HepG2 (cell line): ENCODE results near the gene FAHD1. TPM values are rescaled to one million over a fixed set of nuclear protein-coding genes. Genes with fewer than 3 reads are reported as not detected.

Experiments used
- AHR ChIP-seq: IDR thresholded peaks from 2 replicates; pipeline ENCODE4 v1.6.1; 2018; ENCODE audit warnings: missing genetic modification reagents, missing compliant biosample characterization
- BCL6 ChIP-seq: IDR thresholded peaks from 2 replicates; pipeline ENCODE4 v1.6.1; 2016; ENCODE audit warnings: missing genetic modification reagents, missing compliant biosample characterization
- CREB1 ChIP-seq, 2 experiments: fragments of 450-650 bp in 1 of 2; IDR thresholded peaks; 2 replicates each; pipeline ENCODE4 v1.6.1; 2016 to 2017; ENCODE audit warnings: control low read depth in 1 of 2, mild to moderate bottlenecking in 1 of 2, missing compliant biosample characterization in 1 of 2, missing genetic modification characterization in 1 of 2
- EHMT2 ChIP-seq: fragments of 200-600 bp; sonication (generic); IDR thresholded peaks from 2 replicates; pipeline ENCODE4 v1.7.0; 2017; ENCODE audit warnings: antibody characterized with exemption, low read depth, low read length, borderline replicate concordance
- HOXD1 ChIP-seq: sonication (generic); formaldehyde crosslinking; IDR thresholded peaks from 2 replicates; pipeline ENCODE4 v1.5.0; 2020; ENCODE audit warnings: missing genetic modification reagents
- IRF2 ChIP-seq: IDR thresholded peaks from 2 replicates; pipeline ENCODE4 v1.6.1; 2018; ENCODE audit warnings: missing genetic modification reagents, missing compliant biosample characterization
- MXI1 ChIP-seq: IDR thresholded peaks from 3 replicates; pipeline ENCODE4 v1.6.1; 2012; ENCODE audit warnings: low read depth, low read length, inconsistent platforms, borderline replicate concordance
- NFKB2 ChIP-seq: sonication (generic); formaldehyde crosslinking; IDR thresholded peaks from 2 replicates; pipeline ENCODE4 v1.4.0; 2020; ENCODE audit warnings: missing genetic modification reagents, borderline replicate concordance
- NR2F6 ChIP-seq, 2 experiments: IDR thresholded peaks; 2 replicates each; pipeline ENCODE4 v1.6.1; 2016; ENCODE audit warnings: antibody characterized with exemption in 1 of 2, mild to moderate bottlenecking in 1 of 2
- PPARG ChIP-seq: conservative IDR thresholded peaks from 2 replicates; pipeline ENCODE4 v1.6.1; 2016; ENCODE audit warnings: missing biosample characterization, missing genetic modification reagents
- RAD21 ChIP-seq: fragments of 450-650 bp; formaldehyde crosslinking; IDR thresholded peaks from 2 replicates; pipeline ENCODE4 v1.5.0; 2020; ENCODE audit warnings: mild to moderate bottlenecking
- RCOR2 ChIP-seq: IDR thresholded peaks from 2 replicates; pipeline ENCODE4 v1.6.1; 2016; ENCODE audit warnings: missing biosample characterization, missing genetic modification reagents
- SAP130 ChIP-seq: IDR thresholded peaks from 2 replicates; pipeline ENCODE4 v1.6.1; 2016; ENCODE audit warnings: low read depth
- SIX4 ChIP-seq: sonication (generic); formaldehyde crosslinking; IDR thresholded peaks from 2 replicates; pipeline ENCODE4 v1.4.0; 2020; ENCODE audit warnings: missing genetic modification reagents
- SOX13 ChIP-seq, 3 experiments: fragments of 450-650 bp in 1 of 3; sonication (generic) in 1 of 3; formaldehyde crosslinking in 1 of 3; IDR thresholded peaks in 2 of 3; conservative IDR thresholded peaks in 1 of 3; 2 replicates each; pipeline versions ENCODE4 v1.5.0 to v1.6.1; 2016 to 2020; ENCODE audit warnings: antibody characterized with exemption in 1 of 3, mild to moderate bottlenecking in 1 of 3, missing compliant biosample characterization in 1 of 3, missing genetic modification reagents in 1 of 3, moderate library complexity in 1 of 3
- SYNCRIP ChIP-seq: fragments of 200-400 bp; formaldehyde crosslinking; IDR thresholded peaks from 2 replicates; pipeline ENCODE4 v1.6.1; 2018; ENCODE audit warnings: mild to moderate bottlenecking, low read depth, low read length; ENCODE audit not compliant: insufficient read depth
- YEATS4 ChIP-seq: sonication (generic); formaldehyde crosslinking; IDR thresholded peaks from 2 replicates; pipeline ENCODE4 v1.4.0; 2020; ENCODE audit warnings: missing genetic modification reagents, borderline replicate concordance
- ZFP90 ChIP-seq: sonication (generic); formaldehyde crosslinking; IDR thresholded peaks from 2 replicates; pipeline ENCODE4 v1.8.0; 2022; ENCODE audit warnings: missing genetic modification reagents, mild to moderate bottlenecking, inconsistent platforms, borderline replicate concordance
- ZNF337 ChIP-seq: sonication (generic); formaldehyde crosslinking; IDR thresholded peaks from 2 replicates; pipeline ENCODE4 v1.5.1; 2020; ENCODE audit warnings: missing genetic modification reagents, low read depth, mild to moderate bottlenecking, borderline replicate concordance
- ZNF501 ChIP-seq: sonication (generic); formaldehyde crosslinking; IDR thresholded peaks from 2 replicates; pipeline ENCODE4 v1.5.1; 2020; ENCODE audit warnings: mild to moderate bottlenecking, moderate library complexity, missing genetic modification reagents
- ZNF737 ChIP-seq: sonication (generic); formaldehyde crosslinking; IDR thresholded peaks from 2 replicates; pipeline ENCODE4 v1.5.0; 2020; ENCODE audit warnings: missing genetic modification reagents, mild to moderate bottlenecking, borderline replicate concordance
- ZSCAN30 ChIP-seq: sonication (generic); formaldehyde crosslinking; IDR thresholded peaks from 2 replicates; pipeline ENCODE4 v1.5.0; 2020; ENCODE audit warnings: mild to moderate bottlenecking, missing genetic modification reagents
- polyA plus RNA-seq, 8 experiments: library from polyadenylated mRNA; depleted of rRNA in 3 of 8; stranded (reverse) in 7 of 8; unstranded in 1 of 8; fragments of >200 nt; fragmentation: Illumina TruSeq in 4 of 8; extraction: Trizol in 4 of 8; gene quantifications; 2 replicates each; pipeline versions ENCODE4 v1.2.1 to v1.2.3, GENCODE V29; 2011 to 2016; ENCODE audit warnings: low read depth in 4 of 8, missing spikeins in 1 of 8, mixed read lengths in 1 of 8; ENCODE audit not compliant: insufficient read depth in 1 of 8
- total RNA-seq, 5 experiments: library from RNA; depleted of rRNA; stranded (reverse); fragments of >200 nt; fragmentation: Illumina TruSeq; extraction: Trizol; gene quantifications; 2 replicates each; pipeline ENCODE4 v1.2.3, GENCODE V29; 2016; ENCODE audit warnings: low read depth in 1 of 5
- TF ChIP-seq, protein P1 (sequence below): sonication (generic); formaldehyde crosslinking; IDR thresholded peaks from 2 replicates; pipeline ENCODE4 v1.4.0; 2020; ENCODE audit warnings: missing genetic modification reagents
- TF ChIP-seq, protein P2 (sequence below): sonication (generic); formaldehyde crosslinking; IDR thresholded peaks from 2 replicates; pipeline ENCODE4 v1.4.0; 2020; ENCODE audit warnings: missing genetic modification reagents, borderline replicate concordance
- TF ChIP-seq, protein P3 (sequence below): sonication (generic); formaldehyde crosslinking; conservative IDR thresholded peaks from 2 replicates; pipeline ENCODE4 v1.4.0; 2020; ENCODE audit warnings: missing genetic modification reagents

The FAHD1 gene
- total and polyA plus RNA-seq, 2 of the 13 experiments (the other 11 are each of a cell fraction or from before 2014, with no cell fraction given): 39.0 to 45.3 TPM

DNA sequence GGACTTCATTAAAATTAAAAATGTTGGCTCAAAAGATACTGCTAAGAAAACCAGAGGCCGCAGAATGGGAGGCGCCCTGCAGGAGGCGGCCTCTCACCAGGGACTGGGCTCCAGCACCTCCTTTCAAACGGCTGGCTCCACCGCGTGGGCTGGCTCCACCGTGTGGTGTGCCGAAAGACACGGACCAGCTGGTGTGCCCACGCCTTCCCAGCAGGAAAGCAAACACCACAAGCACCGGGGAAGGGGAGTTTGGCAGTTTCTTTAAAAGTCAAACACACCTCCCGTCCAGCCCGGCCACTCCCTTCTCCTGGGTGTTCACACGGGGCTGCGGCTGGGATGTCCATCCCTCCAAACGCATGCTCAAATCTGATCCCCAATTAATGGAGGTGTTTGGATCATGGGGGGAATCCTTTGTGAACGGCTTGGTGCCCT, 14.3 kb upstream of the FAHD1 start (continued):
- TF ChIP-seq ZNF737 (CRISPR knock-in tag) (no peak), RCOR2 (CRISPR knock-in tag) (no peak), ZNF501 (peak; percentile 66; the same call in 1 of the 2 replicates), HOXD1 (CRISPR knock-in tag) (no peak), ZFP90 (0 out of 2 replicates have a peak, but pooled peaks have one; percentile 44), EHMT2 (no peak), SIX4 (peak; percentile 30; the same call in 1 of the 2 replicates), IRF2 (CRISPR knock-in tag) (peak; percentile 38; the same call in 1 of the 2 replicates), PPARG (CRISPR knock-in tag) (0 out of 2 replicates have a peak, but pooled peaks have one; percentile 31), ZSCAN30 (CRISPR knock-in tag) (no peak), YEATS4 (CRISPR knock-in tag) (0 out of 2 replicates have a peak, but pooled peaks have one; percentile 18), BCL6 (CRISPR knock-in tag) (peak; percentile 41; the same call in 1 of the 2 replicates), CREB1 (IDR thresholded peaks at IDR 0.05) (no peak), CREB1 (CRISPR knock-in tag; IDR thresholded peaks at IDR 0.05) (0 out of 2 replicates have a peak, but pooled peaks have one; percentile 17), NFKB2 (CRISPR knock-in tag) (peak; percentile 58; the same call in 1 of the 2 replicates), NR2F6 (IDR thresholded peaks at IDR 0.05) (no peak), NR2F6 (CRISPR knock-in tag; IDR thresholded peaks at IDR 0.05) (peak; percentile 34; the same call in 1 of the 2 replicates), RAD21 (peak; percentile 95), SAP130 (peak; percentile 73), SOX13 (IDR thresholded peaks at IDR 0.05) (no peak), SOX13 (CRISPR knock-in tag; conservative IDR thresholded peaks at IDR 0.05 in 1 of 2, IDR thresholded peaks at IDR 0.05 in 1 of 2) (0 out of 4 replicates have a peak, but pooled peaks of 1 of the 2 experiments have one; percentile 34), ZNF337 (CRISPR knock-in tag) (no peak), AHR (CRISPR knock-in tag) (peak; percentile 46; the same call in 1 of the 2 replicates), SYNCRIP (no peak), MXI1 (peak; percentile 77; the same call in 1 of the 3 replicates)
- TF ChIP-seq, protein P1, sequence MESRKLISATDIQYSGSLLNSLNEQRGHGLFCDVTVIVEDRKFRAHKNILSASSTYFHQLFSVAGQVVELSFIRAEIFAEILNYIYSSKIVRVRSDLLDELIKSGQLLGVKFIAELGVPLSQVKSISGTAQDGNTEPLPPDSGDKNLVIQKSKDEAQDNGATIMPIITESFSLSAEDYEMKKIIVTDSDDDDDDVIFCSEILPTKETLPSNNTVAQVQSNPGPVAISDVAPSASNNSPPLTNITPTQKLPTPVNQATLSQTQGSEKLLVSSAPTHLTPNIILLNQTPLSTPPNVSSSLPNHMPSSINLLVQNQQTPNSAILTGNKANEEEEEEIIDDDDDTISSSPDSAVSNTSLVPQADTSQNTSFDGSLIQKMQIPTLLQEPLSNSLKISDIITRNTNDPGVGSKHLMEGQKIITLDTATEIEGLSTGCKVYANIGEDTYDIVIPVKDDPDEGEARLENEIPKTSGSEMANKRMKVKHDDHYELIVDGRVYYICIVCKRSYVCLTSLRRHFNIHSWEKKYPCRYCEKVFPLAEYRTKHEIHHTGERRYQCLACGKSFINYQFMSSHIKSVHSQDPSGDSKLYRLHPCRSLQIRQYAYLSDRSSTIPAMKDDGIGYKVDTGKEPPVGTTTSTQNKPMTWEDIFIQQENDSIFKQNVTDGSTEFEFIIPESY (CRISPR knock-in tag): peak; percentile 97
- TF ChIP-seq, protein P2, sequence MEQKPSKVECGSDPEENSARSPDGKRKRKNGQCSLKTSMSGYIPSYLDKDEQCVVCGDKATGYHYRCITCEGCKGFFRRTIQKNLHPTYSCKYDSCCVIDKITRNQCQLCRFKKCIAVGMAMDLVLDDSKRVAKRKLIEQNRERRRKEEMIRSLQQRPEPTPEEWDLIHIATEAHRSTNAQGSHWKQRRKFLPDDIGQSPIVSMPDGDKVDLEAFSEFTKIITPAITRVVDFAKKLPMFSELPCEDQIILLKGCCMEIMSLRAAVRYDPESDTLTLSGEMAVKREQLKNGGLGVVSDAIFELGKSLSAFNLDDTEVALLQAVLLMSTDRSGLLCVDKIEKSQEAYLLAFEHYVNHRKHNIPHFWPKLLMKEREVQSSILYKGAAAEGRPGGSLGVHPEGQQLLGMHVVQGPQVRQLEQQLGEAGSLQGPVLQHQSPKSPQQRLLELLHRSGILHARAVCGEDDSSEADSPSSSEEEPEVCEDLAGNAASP (CRISPR knock-in tag): 0 out of 2 replicates have a peak, but pooled peaks have one; percentile 28
- TF ChIP-seq, protein P3, sequence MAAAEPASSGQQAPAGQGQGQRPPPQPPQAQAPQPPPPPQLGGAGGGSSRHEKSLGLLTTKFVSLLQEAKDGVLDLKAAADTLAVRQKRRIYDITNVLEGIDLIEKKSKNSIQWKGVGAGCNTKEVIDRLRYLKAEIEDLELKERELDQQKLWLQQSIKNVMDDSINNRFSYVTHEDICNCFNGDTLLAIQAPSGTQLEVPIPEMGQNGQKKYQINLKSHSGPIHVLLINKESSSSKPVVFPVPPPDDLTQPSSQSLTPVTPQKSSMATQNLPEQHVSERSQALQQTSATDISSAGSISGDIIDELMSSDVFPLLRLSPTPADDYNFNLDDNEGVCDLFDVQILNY (CRISPR knock-in tag): no peak
